SK-N-SH (cell line): ENCODE data around the gene NODAL.

Experiments
- CTCF ChIP-seq: fragments of 200-600 bp; sonication (generic); IDR thresholded peaks from 2 replicates; pipeline ENCODE4 v1.6.1; 2017; ENCODE audit warnings: antibody characterized with exemption, mild to moderate bottlenecking, moderate library complexity
- ELF1 ChIP-seq: IDR thresholded peaks from 2 replicates; pipeline ENCODE4 v1.4.0; 2012
- EP300 ChIP-seq, 2 experiments: IDR thresholded peaks; 2 replicates each; pipeline versions ENCODE4 v1.4.0 to v1.6.1; 2012; ENCODE audit warnings: borderline replicate concordance in 1 of 2, low read depth in 1 of 2, low read length in 1 of 2
- MAX ChIP-seq: IDR thresholded peaks from 2 replicates; pipeline ENCODE4 v1.4.0; 2012; ENCODE audit warnings: low read depth
- MEF2A ChIP-seq: IDR thresholded peaks from 2 replicates; pipeline ENCODE4 v1.4.0; 2012; ENCODE audit warnings: low read depth, borderline replicate concordance
- POLR2AphosphoS5 ChIP-seq: IDR thresholded peaks from 2 replicates; pipeline ENCODE4 v1.6.1; 2012; ENCODE audit warnings: low read depth, low read length

DNA sequence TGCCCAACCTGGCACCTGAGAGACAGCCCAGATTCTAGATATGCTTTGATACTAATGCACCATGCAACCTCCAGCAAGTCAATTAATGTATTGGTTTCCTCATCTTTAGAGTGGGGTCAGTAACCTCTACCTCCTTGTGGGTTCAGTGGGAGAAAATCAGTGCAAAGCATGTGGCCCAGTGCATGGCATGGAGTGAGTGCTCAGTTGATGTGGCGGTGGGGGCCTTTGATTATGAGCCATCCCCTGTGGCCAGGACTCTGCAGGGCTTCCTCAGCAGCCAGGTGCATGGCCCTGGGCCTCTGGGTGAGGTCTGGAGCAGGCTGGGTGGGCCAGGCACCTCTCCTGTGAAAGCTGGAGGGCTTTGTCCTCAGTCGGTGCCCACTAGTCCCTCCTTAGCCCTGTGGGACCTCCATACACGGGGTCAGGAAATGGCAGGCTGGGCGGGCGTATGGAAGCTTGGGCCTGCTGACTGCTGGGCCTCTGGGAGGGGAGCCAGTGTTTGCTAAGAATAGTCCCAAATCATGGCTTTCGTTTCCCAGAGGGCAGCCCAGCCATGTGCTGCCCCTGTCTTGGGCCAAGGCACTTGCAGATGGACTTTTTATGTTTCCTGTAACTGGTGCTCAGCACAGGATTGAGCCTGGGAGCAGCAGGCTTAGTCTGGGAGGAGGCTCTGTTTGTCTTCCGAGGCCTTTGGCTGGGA, 40.5 kb upstream of the NODAL start:
- TF ChIP-seq MAX (no peak), CTCF (no peak), ELF1 (no peak), POLR2AphosphoS5 (no peak), MEF2A (no peak), EP300 (IDR thresholded peaks at IDR 0.05; ENCODE audit: borderline replicate concordance in 1 of 2, low read depth in 1 of 2, low read length in 1 of 2) (no peak)
